ENCODE results near the gene OR2C1.

- TF ChIP-seq RELA (CRISPR knock-in tag; IDR thresholded peaks at IDR 0.05; ENCODE audit: borderline replicate concordance) = no peak
- TF ChIP-seq E2F1 (CRISPR knock-in tag; IDR thresholded peaks at IDR 0.05) = no peak
- TF ChIP-seq NFYB (CRISPR knock-in tag; conservative IDR thresholded peaks at IDR 0.05; ENCODE audit: low read depth) = no peak
Observed at GRCh38 chr16:3358871-3359270, 3.2 kb downstream of the OR2C1 start.

All from WTC11 (cell line).